Measurements from ENCODE around the gene POLR3C.
"Not testable (repeated sequence)": the region's sequence is repeated elsewhere in the genome, so short reads cannot be mapped to it uniquely, and the experiment has no call there.

POLR3C gene

GRCh38 chr1:145824499-145824842 lies 471 bp downstream of the POLR3C start:
- no peak for DNase-seq

- DNase-seq = no peak
Measured at GRCh38 chr1:145826030-145826429, 2.0 kb downstream of the POLR3C start.

- DNase-seq = no peak
Measured at GRCh38 chr1:145827966-145828365, 4.0 kb downstream of the POLR3C start.

- no peak for DNase-seq
Measured at GRCh38 chr1:145828367-145829026, 4.5 kb downstream of the POLR3C start.

GRCh38 chr1:145830810-145831209 lies 6.8 kb downstream of the POLR3C start:
- not testable (repeated sequence) for DNase-seq

GRCh38 chr1:145837656-145838055 lies 13.7 kb downstream of the POLR3C start:
- DNase-seq = no peak

GRCh38 chr1:145843031-145843430 lies 19.0 kb downstream of the POLR3C start:
- DNase-seq = no peak

GRCh38 chr1:145845144-145845513 lies 21.1 kb downstream of the POLR3C start:
- DNase-seq = no peak

GRCh38 chr1:145845514-145846161 lies 21.6 kb downstream of the POLR3C start, which contains the start of gene NUDT17:
TSS of gene NUDT17 (plus strand) at chr1:145845630. CDS start at chr1:145845641, 11 bp downstream.
- DNase-seq = peak; percentile 75

- peak; percentile 35 for DNase-seq
Measured at GRCh38 chr1:145846201-145846612, 22.2 kb downstream of the POLR3C start.

- DNase-seq = no peak
Measured at GRCh38 chr1:145847827-145848226, 23.8 kb downstream of the POLR3C start.

GRCh38 chr1:145849356-145850160 lies 25.6 kb downstream of the POLR3C start:
- no peak for DNase-seq

GRCh38 chr1:145855426-145855948 lies 31.5 kb downstream of the POLR3C start:
- DNase-seq = no peak

- DNase-seq = no peak
Measured at GRCh38 chr1:145857170-145857569, 33.2 kb downstream of the POLR3C start.

- peak; percentile 88 for DNase-seq
Measured at GRCh38 chr1:145858238-145858900, 34.4 kb downstream of the POLR3C start.

- peak; percentile 93 for DNase-seq
Measured at GRCh38 chr1:145858901-145859490, 35.0 kb downstream of the POLR3C start, which contains the start of gene PIAS3. TSS of gene PIAS3 (minus strand) at chr1:145859081. CDS start at chr1:145858990, 91 bp downstream.

- peak; percentile 85 for DNase-seq
Measured at GRCh38 chr1:145859491-145860023, 35.6 kb downstream of the POLR3C start.

- no peak for DNase-seq
Measured at GRCh38 chr1:145863282-145864018, 39.5 kb downstream of the POLR3C start.

- no peak for DNase-seq
Measured at GRCh38 chr1:145868232-145868631, 44.2 kb downstream of the POLR3C start.

- DNase-seq = no peak
Measured at GRCh38 chr1:145871994-145872924, 48.3 kb downstream of the POLR3C start.
